ENCODE data around the gene CLPTM1.
A peak's percentile ranks its signal among the peaks of the same experiment; 100 is the strongest.

The CLPTM1 gene

DNA sequence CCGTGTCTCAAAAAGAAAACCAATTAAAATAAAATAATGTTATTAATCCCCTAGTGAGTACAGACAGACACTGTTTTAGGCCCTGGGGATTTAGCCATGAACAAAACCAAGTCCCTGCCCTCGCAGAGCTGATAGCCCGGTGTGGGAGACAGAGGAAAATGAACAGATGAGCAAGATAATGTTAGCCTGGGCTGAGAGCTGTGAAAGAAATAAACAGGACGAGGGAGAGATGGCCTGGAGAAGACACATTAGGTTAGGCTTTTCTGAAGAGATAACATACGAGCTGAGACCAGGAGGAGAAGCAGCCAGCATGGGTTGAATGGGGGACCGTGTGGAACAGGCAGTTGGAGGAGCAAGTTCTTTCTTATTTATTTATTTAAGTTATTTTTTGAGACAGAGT lies 55.1 kb downstream of the CLPTM1 start:
- DNase-seq (ENCODE audit: low read depth in 2 of 2), result no peak

DNA sequence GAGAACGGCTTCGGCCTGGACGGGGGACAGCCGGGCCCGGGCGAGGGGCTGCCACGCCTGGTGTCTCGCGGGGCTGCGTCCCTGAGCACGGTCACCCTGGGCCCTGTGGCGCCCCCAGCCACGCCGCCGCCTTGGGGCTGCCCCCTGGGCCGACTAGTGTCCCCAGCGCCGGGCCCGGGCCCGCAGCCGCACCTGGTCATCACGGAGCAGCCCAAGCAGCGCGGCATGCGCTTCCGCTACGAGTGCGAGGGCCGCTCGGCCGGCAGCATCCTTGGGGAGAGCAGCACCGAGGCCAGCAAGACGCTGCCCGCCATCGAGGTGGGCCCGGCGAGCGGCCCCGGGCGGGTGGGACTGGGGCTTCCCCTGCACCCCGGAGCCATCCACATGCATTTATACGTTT lies 56.8 kb downstream of the CLPTM1 start:
- no peak for DNase-seq (ENCODE audit: low read depth in 2 of 2)

DNA sequence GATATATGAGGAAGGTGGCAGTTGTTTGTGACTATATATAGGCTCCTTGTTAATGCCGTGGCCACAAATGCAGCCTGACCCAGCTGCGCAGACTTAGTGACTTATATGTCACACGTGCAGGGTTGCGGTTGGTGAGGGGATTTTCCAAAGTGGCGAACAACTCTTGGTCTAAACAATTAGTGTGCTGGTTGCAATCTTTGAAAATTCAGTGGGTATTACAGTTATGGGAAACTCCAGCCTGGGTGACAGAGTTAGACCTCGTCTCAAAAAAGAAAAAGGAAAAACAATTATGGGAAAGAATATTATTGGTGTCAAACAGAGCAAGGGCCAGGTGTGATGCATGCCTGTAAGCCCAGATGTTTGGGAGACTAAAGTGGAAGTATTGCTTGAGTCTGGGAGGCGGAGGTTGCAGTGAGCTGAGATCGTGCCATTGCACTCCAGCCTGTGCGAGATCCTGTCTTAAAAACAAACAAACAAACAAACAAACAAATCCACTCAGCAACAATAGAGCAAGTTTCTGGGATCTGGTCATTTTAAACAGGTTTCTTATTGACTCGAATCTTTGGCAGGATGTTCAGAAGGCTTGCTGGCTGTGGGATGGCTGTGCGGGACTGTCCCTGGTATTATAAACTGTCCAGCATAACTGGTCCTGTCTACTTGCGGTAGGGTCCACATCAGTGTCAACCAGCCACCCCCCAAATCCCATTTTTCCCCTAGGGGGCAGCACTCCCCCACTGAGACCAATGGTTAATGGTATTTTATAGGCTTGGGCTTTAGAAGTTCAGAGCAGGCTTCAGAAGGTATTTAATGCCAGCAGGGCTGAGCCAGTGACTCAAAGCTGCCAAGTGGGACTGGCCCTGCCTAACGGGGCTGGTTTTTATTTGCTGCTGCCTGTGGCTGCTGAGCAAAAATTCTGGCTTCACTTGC lies 61.5 kb downstream of the CLPTM1 start:
- peak; percentile 42 to 65 for DNase-seq (ENCODE audit: low read depth in 2 of 2)

DNA sequence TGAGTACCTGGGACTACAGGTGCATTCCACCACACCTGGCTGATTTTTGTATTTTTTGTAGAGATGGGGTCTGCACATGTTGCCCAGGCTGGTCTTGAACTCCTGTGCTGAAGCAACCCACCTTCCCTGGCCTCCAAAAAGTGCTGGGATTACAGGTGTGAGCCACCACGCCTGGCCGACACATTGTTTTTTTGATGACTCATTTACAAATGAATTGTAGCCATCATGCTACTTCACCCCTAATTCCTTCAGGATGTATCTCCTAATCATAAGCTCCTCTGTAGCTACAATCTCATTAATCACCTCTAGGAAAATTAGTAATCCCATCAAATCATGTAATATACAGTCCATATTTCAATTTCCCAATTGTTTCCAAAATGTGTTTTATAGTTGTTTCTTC lies 64.0 kb downstream of the CLPTM1 start:
- DNase-seq (ENCODE audit: low read depth in 2 of 2), result no peak

DNA sequence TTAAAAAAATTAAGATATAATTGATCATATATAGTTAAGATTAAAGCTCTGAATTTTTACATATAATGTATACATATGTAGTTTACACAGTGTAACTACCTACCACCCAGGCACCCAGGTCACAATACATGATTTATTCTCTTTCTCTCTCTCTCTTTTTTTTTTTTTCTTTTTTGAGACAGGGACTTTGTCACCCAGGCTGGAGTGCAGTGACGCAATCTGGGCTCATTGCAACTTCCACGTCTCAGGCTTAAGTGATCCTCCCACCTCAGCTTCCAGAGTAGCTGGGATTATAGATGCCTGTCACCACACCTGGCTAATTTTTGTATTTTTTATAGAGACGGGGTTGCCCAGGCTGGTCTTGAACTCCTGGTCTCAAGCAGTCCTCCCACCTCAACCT lies 64.9 kb downstream of the CLPTM1 start:
- no peak for DNase-seq (ENCODE audit: low read depth in 2 of 2)

DNA sequence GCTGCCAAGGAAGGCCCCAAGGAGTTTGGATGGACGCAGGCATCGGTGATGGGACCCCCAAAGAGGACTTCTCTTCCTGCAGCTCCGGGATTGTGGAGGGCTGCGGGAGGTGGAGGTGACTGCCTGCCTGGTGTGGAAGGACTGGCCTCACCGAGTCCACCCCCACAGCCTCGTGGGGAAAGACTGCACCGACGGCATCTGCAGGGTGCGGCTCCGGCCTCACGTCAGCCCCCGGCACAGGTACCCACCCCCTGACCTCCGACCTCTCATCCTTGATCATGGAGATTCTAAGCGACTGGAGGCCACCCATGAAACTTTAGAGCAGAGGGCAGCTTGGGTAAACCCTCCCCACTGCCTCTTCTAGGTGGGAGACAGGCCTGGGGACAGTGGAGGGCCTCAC lies 66.8 kb downstream of the CLPTM1 start:
- no peak for DNase-seq (ENCODE audit: low read depth in 2 of 2)

DNA sequence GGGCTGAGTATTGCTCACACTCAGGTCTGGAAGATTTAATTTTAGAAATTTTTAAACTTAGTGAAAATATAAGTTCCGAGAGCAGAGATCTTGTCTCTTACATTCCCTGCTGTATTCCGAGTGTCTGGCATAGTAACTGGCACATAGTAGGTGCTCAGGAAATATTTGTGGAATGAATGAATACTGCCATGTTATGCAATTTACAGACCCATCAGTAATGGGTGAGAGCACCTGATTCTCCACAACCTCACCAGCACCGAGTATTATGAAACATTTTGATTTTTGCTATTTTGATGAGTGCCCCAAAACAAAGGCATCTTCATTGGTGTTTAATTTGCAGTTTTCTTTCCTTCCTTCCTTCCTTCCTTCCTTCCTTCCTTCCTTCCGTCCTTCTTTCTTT lies 67.9 kb downstream of the CLPTM1 start:
- no peak for DNase-seq (ENCODE audit: low read depth in 2 of 2)

DNA sequence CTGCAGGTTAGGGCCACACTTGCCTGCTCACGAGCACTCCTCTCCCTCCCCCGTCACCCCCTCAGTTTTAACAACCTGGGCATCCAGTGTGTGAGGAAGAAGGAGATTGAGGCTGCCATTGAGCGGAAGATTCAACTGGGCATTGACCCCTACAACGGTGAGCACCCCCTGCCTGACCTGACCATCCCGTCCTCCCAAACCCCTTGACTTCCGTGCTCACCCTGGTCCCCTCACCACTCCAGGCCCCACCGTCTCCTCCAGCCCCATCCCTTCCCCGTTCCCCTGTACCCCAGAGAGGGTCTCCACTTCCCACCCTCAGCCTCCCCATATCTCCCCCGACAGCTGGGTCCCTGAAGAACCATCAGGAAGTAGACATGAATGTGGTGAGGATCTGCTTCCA lies 70.1 kb downstream of the CLPTM1 start:
- DNase-seq (ENCODE audit: low read depth in 2 of 2), result no peak

DNA sequence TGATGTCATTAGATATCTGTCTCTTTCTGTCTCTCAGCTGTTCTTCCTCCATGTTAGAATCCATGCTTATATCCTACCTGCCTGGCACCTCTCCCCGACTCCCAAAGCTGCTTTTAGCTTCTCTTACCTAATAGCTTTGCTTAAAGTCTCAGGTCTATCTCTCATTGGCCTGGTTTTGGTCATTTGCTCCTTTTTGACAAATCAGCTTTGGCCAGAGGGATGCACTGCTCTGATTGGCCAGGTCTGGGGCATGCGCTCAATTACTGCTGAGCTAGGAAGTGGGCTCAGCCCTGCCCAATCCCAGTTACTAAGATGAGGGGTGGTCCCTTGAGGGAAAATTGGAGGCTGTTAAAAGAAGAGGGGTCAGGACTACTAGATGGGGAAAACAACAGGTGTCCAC lies 72.2 kb downstream of the CLPTM1 start:
- no peak for DNase-seq (ENCODE audit: low read depth in 2 of 2)

DNA sequence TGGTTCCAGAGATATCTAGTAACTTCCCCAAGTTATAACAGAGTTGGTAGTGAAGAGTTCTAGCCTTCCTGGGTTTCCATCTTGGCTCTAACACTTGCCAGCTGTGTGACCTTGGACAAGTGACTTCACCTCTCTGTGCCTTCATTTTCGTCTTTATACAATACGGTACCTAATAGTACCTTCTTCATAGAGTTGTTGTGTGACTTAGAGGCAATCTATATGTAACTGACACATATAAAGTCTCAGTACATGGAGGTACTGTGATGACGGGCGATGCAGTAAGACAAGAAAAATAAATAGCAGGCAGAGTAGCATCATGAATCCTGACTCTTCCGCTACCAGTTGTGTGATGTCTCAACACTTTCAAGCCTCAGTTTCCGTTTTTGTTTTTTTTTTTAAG lies 75.6 kb downstream of the CLPTM1 start:
- no peak for DNase-seq (ENCODE audit: low read depth in 2 of 2)

DNA sequence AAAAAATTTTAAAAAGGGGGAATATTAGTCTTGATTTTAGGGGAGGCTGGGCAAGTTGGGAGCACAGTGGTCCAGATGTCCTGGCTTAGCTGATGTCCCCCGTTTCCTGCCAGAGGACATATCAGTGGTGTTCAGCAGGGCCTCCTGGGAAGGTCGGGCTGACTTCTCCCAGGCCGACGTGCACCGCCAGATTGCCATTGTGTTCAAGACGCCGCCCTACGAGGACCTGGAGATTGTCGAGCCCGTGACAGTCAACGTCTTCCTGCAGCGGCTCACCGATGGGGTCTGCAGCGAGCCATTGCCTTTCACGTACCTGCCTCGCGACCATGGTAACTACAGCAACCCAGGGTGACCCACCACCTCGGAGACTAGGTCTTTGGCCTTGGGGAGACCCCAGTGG lies 77.2 kb downstream of the CLPTM1 start:
- no peak for DNase-seq (ENCODE audit: low read depth in 2 of 2)

DNA sequence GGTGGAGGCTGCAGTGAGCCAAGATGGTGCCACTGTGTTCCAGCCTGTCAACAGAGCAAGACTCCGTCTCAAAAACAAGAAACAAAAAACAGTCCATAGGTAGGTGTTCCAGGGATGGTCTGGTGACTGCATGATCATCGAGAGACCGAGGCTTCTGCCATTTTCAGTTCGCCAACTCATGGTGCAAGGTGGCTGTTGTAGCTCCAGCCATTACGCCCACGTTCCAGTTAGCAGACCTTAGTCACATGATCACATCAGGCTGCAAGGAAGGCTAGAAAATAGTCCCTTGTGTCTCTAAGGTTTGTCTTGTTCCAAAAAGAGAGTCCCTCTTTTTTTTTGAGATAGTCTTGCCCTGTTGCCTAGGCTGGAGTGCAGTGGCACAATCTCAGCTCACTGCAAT lies 80.6 kb downstream of the CLPTM1 start:
- DNase-seq (ENCODE audit: low read depth in 2 of 2), result no peak

DNA sequence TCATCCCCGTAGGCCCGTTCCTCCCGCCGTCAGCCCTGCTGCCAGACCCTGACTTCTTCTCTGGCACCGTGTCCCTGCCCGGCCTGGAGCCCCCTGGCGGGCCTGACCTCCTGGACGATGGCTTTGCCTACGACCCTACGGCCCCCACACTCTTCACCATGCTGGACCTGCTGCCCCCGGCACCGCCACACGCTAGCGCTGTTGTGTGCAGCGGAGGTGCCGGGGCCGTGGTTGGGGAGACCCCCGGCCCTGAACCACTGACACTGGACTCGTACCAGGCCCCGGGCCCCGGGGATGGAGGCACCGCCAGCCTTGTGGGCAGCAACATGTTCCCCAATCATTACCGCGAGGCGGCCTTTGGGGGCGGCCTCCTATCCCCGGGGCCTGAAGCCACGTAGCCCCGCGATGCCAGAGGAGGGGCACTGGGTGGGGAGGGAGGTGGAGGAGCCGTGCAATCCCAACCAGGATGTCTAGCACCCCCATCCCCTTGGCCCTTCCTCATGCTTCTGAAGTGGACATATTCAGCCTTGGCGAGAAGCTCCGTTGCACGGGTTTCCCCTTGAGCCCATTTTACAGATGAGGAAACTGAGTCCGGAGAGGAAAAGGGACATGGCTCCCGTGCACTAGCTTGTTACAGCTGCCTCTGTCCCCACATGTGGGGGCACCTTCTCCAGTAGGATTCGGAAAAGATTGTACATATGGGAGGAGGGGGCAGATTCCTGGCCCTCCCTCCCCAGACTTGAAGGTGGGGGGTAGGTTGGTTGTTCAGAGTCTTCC lies 82.4 kb downstream of the CLPTM1 start:
- no peak for DNase-seq (ENCODE audit: low read depth in 2 of 2)

DNA sequence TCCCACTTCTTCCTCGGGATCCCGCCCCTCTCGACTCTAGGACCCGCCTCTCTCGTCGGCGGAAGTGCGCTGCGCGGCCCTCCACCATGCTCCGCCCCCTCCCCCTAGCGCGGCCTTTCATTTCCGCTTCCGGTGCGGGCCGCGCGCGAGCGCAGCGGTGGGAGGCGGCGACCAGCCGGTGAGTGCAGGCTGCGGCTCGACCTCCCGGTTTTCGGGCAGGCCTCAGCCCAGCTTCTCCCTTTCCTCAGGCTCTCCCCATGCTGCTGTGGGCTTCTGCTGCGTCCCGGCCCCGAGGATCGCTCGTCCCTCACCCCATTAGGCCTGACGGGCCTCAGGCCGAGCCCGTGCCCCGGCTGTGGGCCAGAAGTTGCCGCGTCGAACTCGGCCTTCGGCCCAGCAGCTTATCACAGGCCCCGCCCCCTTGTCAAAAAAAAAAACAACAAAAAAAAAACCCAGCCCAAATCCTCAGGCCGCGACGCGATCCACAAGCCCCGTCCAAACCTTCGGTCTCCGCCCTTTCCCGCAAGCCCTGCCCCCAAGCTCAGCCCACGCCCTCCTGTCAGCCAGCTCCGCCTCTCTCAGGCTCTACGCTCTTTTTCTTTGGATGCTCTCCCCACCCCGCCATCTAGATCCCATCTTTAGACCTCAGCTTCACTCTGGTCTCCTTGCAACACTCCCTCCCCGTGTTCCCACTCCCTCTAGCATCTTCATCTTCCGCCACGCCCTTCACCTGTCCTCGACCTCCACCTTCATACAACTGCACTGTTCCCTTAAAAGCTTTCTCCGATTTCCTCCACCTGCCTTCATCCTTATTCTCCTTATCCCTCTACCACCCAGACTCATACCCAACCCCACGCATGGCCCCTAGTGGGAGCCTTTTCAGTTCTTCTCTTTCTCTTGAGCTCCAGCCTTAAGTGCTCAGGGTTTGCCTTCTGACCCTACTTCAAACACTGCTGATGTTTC lies 84.0 kb downstream of the CLPTM1 start, which contains the start of gene CLASRP:
CLASRP (plus strand) TSS at position 115 of the 963 bp plus-strand sequence. CDS start 1,168 bp downstream, outside the sequence.
- DNase-seq (ENCODE audit: low read depth in 2 of 2), result peak; percentile 81

DNA sequence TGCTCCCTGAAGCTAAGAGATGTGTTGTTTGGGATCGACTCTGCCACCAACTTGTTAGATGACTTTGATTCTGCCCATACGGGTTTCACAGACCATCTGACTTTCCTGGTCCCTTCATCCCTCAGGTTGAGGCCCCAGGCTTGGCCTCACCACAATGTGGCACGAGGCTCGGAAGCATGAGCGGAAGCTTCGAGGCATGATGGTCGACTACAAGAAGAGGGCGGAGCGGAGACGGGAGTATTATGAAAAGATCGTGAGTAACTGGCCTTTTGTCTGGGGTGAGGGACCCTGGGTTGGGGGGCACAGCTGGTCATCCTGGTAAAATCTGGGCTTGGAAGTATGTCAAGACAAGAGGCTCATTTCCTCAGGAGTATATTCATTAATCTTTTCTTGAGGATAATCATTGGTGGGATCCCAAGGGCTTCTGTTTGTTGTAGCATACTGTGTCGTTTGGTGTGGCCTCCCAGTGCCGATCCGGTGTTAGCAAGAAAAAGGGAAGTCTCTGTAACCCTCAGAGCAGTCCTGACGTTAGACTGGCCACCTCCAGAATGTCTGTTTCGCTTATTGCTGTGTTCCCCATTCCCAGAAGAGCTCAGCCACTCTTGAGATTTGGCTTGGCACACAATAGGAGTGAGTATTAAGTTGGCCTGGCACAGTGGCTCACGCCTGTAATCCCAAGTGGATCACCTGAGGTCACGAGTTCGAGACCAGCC lies 85.0 kb downstream of the CLPTM1 start:
- no peak for DNase-seq (ENCODE audit: low read depth in 2 of 2)

DNA sequence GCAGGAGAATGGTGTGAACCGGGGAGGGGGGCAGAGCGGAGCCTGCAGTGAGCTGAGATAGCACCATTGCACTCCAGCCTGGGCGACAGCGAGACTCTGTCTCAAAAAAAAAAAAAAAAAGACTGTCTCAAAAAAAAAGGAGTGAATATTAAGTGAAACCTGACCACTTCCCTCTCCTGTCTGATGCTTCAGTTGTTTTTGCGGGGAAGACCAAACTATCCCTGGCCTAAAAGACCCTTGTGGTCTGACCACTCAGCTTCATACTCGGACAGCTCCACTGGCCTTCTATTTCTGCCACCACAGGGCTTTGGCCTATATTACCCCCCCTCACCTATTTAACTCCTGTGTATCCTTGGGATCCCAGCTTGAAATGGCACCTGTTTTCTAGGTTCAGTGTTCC lies 85.9 kb downstream of the CLPTM1 start:
- no peak for DNase-seq (ENCODE audit: low read depth in 2 of 2)
